Head of caudate nucleus (tissue), 42 donors: ENCODE results near the gene SEPHS2.
"Not testable (repeated sequence)": the region's sequence is repeated elsewhere in the genome, so short reads cannot be mapped to it uniquely, and the experiment has no call there.

Experiments
- DNase-seq, 42 donors: peaks; one replicate each; pipeline versions ENCODE4 v3.0.0 to v3.0.0-alpha.2; 2020 to 2021; ENCODE audit warnings: mixed read lengths in 7 of 42
- intact Hi-C: fragments of 100-400 bp; cut with DNase I; formaldehyde crosslinking; loops from one replicate; pipeline ENCODE4 v1.15.0; 2022

Gene SEPHS2

DNA sequence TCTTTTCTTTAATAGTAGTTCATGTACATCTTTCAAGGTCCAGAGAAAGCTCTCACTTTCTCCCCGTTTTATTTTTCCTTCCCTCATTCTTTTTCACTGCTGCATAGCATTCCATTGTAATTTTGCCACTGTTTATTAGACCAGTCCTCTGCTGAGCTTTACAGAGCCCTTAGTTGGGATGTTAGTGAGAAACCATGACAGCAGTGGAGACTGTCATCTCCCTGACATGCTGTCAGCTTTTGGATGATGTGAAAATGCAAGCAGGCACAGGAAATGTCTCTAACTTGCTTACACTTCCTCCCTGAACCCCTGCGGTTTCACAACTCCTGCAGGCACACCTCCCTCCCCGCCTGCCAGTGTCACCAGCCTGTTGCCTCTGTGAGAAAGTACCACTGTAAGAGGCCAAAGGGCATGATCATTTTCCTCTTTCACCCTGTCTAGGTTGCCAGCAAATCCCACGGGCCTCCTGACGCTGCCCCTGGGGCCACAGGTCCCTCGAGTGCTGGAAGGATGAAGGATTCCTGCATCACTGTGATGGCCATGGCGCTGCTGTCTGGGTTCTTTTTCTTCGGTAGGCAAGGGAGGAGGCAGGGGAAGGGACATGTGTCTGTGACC is 26.8 kb upstream of the SEPHS2 start, which contains the start of gene ITGAL:
Gene ITGAL, plus strand, starts transcription at position 415 of the 615 bp plus-strand sequence. Its CDS starts 96 bp downstream, at position 511.
- intact Hi-C loops: no loop called here

DNA sequence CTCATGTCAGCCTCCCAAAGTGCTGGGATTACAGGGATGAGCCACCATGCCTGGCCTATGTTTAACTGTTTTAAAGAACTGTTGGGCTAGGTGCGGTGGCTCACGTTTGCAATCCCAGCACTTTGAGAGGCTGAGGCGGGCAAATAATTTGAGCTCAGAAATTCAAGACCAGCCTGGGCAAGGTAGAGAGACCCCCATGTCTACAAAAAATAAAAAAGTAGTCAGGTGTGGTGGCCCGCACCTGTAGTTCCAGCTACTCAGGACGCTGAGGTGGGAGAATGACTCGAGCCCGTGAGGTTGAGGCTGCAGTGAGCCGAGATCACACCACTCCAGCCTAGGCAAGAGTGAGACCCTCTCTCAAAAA is 24.9 kb upstream of the SEPHS2 start:
- no peak for DNase-seq
- intact Hi-C loops: no loop called here

More for the DNA sequence above, 26.8 kb upstream of the SEPHS2 start, which contains the start of gene ITGAL:
- DNase-seq: peak in 29 of 42 donors; percentile 12 to 60 (median 27)

GRCh38 chr16:30470170-30470512 is 24.5 kb upstream of the SEPHS2 start:
- no peak for DNase-seq
- intact Hi-C loops: no loop called here

DNA sequence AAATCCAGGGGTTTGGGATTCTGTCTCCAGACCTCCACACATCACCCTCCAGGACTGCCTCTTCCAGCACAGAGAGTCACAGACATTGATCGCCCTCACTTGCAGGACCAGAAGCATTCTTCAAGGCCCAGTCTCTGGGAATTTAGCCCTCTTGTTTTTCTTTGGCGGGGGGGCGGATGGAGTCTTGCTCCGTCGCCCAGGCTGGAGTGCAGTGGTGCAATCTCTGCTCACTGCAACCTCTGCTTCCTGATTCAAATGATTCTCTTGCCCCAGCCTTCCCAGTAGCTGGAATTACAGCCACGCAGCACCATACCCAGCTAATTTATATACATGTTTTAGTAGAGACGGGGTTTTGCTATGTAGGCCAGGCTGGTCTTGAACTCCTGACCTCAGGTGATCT is 18.4 kb upstream of the SEPHS2 start:
- intact Hi-C loops: no loop called here

GRCh38 chr16:30461426-30461825 is 15.8 kb upstream of the SEPHS2 start:
- DNase-seq, intact Hi-C loops: not testable (repeated sequence)

More for the DNA sequence above, 18.4 kb upstream of the SEPHS2 start:
- no peak for DNase-seq

DNA sequence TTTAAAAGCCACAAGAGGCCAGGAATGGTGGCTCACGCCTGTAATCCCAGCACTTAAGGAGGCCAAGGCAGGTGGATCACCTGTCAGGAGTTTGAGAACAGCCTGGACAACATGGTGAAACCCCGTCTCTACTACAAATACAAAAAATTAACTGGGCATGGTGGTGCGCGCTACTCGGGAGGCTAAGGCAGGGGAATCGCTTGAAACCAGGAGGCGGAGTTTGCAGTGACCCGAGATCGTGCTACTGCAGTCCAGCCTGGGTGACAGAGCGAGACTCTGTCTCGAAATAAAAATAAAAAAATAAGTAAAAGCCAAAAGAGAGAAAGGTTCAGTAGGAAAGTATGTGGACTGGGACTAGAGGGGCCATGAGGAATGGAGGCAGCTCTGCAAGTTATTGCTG is 13.8 kb upstream of the SEPHS2 start:
- intact Hi-C loops: no loop called here
- DNase-seq: no peak

DNA sequence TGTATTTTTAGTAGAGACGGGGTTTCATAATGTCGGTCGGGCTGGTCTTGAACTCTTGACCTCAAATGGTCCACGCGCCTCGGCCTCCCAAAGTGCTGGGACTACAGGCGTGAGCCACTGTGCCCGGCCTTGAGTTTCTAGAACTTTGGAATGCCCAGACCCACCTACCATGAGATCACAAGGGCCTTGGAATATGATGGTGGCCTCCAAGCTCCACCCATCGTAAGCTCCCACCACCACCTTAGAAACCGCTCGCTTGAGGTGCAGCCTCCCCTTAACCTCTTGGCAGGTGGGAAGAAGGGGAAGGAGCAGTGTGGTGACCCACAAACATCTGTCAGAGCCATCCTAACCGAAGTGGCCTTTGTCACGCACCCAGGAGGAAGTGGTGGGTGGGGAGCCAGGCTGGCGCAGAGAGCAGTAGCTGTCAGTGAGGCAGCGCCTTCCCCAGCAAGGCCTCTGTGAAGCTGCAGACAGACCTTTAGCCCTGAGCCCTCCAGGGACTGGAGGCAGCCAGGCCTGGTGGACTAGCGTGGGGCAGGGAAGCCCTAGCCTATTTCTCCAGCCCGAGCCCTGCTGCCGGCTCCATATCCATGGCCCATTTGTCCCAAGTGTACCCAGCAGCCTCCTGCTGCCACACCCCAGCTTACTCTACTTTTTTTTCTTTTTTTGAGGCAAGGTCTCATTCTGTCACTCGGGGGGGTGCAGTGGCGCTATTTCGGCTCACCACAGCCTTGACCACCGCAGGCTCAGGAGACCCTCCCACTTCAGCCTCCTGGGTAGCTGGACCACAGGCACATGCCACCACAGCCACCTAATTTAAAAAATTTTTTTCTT is 13.1 kb upstream of the SEPHS2 start:
- intact Hi-C loops: no loop called here
- peak in 20 of 42 donors; percentile 4 to 56 (median 19) for DNase-seq

DNA sequence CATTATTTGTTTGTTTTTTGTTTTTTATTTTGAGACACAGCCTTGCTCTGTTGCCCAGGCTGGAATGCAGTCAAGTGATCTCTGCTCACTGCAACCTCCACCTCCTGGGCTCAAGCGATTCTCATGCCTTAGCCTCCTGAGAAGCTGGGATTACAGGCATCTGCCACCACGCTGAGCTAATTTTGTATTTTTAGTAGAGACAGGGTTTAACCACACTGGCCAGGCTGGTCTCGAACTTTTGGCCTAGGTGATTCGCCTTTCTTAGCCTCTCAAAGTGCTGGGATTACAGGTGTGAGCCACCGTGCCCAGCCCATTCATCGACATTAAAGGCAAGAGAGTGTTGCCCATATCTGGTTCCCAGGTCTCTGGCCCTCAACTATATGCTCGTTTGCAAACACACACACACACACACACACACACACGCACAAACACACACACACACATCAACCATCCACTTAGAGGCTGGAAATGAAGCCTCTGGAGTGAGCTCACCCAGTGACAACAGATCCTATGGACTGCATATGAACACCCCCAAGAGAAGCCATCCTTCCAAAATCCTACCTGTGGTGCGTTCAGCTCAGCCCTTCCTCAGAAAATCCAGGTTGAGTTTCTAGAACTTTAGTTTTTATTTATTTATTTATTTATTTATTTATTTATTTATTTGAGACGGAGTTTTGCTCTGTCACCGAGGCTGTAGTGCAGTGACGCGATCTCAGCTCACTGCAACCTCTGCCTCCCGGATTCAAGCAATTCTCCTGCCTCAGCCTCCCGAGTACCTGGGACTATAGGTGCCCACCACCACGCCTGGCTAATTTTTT is 12.3 kb upstream of the SEPHS2 start:
- intact Hi-C loops: no loop called here
- DNase-seq: no peak

DNA sequence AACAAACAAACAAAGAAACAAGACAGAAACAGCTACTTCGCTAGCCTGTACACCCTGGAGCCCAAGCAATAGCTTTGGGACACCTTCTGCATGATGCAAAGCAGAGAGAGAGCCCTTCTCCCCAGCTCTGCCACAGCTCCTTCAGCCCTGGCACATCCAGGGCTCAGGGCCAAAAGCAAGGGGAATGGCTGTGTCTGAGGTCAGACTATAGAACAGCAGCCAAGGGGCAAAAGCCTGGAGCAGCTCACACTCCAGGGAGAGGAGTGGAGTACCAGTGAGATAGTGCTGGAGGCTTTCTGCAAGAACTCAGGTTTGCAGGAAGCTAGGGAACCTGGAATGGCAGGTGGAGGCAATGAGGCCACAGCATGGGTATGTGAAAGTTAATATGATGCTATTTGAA is 11.6 kb upstream of the SEPHS2 start:
- no peak for DNase-seq
- intact Hi-C loops: no loop called here

- intact Hi-C loops: no loop called here
- DNase-seq: no peak
These were observed 10.6 kb upstream of the SEPHS2 start for GRCh38 chr16:30456302-30456701.

- intact Hi-C loops, DNase-seq: not testable (repeated sequence)
These were observed 7.3 kb upstream of the SEPHS2 start for GRCh38 chr16:30452709-30453580.

GRCh38 chr16:30449116-30449435 is 3.4 kb upstream of the SEPHS2 start:
- no peak for DNase-seq
- intact Hi-C loops: loop anchor here (5.0 kb wide), 1 partner anchor 78 kb away; the partner anchor contains the start of gene ZNF768

- intact Hi-C loops: loop anchor here (5.0 kb wide), 1 partner anchor 80 kb away; the partner anchor contains the start of gene ZNF768
- DNase-seq: no peak
These were observed 2.0 kb upstream of the SEPHS2 start for GRCh38 chr16:30447512-30448226.

GRCh38 chr16:30446203-30446595 is 525 bp upstream of the SEPHS2 start:
- intact Hi-C loops: loop anchor here (5.0 kb wide), 1 partner anchor 81 kb away; the partner anchor contains the start of gene ZNF768
- no peak for DNase-seq

GRCh38 chr16:30445149-30445407 is 596 bp downstream of the SEPHS2 start:
- DNase-seq: no peak
- intact Hi-C loops: loop anchor here (5.0 kb wide), 1 partner anchor 82 kb away; the partner anchor contains the start of gene ZNF768

DNA sequence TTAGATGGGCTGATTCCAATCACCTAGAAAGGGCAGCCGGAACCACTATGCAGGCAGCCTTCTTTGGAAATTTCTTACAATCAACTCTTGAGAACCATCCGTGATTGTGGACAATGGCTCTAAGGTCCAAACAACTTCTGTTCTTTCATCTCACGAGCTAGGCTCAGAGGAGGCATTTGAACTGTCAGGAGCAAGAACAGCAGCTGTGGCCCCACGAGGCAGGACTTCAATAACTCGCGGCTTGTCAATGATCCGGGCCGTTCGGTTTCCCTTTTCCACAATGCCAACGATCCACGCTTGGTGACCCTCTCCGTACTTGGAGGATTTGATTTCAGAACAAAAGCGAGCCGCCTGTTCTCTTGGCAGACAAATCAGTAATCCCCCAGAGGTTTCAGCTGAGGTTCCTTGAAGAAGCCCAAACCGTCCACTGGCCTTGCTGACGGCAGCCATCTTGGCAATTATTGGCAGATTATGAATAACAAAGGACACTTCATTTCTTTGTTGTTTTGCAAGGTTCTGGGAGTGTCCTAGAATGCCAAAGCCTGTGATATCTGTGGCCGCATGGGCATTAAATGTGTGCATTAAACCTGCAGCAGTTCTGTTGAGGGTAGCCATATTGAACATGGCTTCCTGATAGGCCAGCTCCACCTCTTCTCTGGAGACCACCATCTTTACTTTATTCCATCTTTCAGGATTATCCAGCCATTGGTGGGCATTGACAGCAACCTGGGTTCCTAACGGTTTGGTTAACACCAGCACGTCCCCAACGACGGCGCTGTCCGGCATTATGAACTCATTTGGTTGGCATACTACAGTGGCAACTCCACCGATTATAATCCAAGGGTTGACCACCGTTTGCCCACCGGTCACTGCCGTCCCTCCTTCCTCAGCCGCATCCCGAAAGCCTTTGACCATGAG is 1.2 kb downstream of the SEPHS2 start:
- DNase-seq: peak in 2 of 42 donors; percentile 16 to 19
- intact Hi-C loops: loop anchor here (5.0 kb wide), 1 partner anchor 83 kb away; the partner anchor contains the start of gene ZNF768

DNA sequence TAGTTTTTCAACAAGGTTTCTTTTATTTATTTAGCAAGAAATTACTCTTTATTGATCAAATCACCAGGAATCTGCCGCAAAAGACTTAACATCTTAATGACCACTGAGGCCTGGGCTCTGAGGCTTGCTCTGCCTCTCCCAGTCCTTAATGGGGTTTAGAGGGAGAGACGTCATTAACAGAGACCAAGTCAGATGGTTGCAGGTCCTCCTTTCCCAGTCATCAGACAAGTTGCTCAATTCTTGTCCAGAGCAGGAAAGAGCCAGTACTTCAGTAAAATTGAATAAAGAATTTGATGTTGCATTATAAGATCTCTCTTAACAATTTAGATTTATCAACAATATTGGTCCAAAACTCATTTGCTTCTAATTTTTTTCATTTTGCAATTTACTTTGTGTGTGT is 2.0 kb downstream of the SEPHS2 start:
- intact Hi-C loops: no loop called here
- no peak for DNase-seq
